ENCODE results near the gene APOL1.

The APOL1 gene

GRCh38 chr22:36221799-36222751 lies 30.9 kb upstream of the APOL1 start:
- no peak overlapping the region for H3K27ac ChIP-seq
- TF ChIP-seq ZFX (IDR thresholded peaks at IDR 0.05) (no peak), CTCF (conservative IDR thresholded peaks at IDR 0.05) (peak; percentile 96)

- TF ChIP-seq CTCF (conservative IDR thresholded peaks at IDR 0.05) (no peak), ZFX (IDR thresholded peaks at IDR 0.05) (no peak)
- no peak overlapping the region for H3K27ac ChIP-seq
Observed at GRCh38 chr22:36222887-36223450, 30.0 kb upstream of the APOL1 start.

GRCh38 chr22:36223504-36223903 lies 29.4 kb upstream of the APOL1 start:
- no peak for TF ChIP-seq CTCF (conservative IDR thresholded peaks at IDR 0.05)
- TF ChIP-seq ZFX (IDR thresholded peaks at IDR 0.05): no peak
- H3K27ac ChIP-seq: no peak overlapping the region

GRCh38 chr22:36224245-36224644 lies 28.7 kb upstream of the APOL1 start:
- H3K27ac ChIP-seq: no peak overlapping the region
- TF ChIP-seq CTCF (conservative IDR thresholded peaks at IDR 0.05) (no peak), ZFX (IDR thresholded peaks at IDR 0.05) (no peak)

- no peak overlapping the region for H3K27ac ChIP-seq
- TF ChIP-seq CTCF (conservative IDR thresholded peaks at IDR 0.05): no peak
- TF ChIP-seq ZFX (IDR thresholded peaks at IDR 0.05): no peak
Observed at GRCh38 chr22:36225333-36225922, 27.5 kb upstream of the APOL1 start.

GRCh38 chr22:36226189-36226588 lies 26.7 kb upstream of the APOL1 start:
- no peak overlapping the region for H3K27ac ChIP-seq
- TF ChIP-seq ZFX (IDR thresholded peaks at IDR 0.05) (no peak), CTCF (conservative IDR thresholded peaks at IDR 0.05) (no peak)

GRCh38 chr22:36227396-36227795 lies 25.5 kb upstream of the APOL1 start:
- no peak for TF ChIP-seq ZFX (IDR thresholded peaks at IDR 0.05)
- no peak for TF ChIP-seq CTCF (conservative IDR thresholded peaks at IDR 0.05)
- no peak overlapping the region for H3K27ac ChIP-seq
